ENCODE measurements around the gene WDR82. TPM values are rescaled to one million over a fixed set of nuclear protein-coding genes. Genes with fewer than 3 reads are reported as not detected.

Gene WDR82
- total and polyA plus RNA-seq, 2 donors from 2014 or later, result 20.9 to 75.8 TPM

DNA sequence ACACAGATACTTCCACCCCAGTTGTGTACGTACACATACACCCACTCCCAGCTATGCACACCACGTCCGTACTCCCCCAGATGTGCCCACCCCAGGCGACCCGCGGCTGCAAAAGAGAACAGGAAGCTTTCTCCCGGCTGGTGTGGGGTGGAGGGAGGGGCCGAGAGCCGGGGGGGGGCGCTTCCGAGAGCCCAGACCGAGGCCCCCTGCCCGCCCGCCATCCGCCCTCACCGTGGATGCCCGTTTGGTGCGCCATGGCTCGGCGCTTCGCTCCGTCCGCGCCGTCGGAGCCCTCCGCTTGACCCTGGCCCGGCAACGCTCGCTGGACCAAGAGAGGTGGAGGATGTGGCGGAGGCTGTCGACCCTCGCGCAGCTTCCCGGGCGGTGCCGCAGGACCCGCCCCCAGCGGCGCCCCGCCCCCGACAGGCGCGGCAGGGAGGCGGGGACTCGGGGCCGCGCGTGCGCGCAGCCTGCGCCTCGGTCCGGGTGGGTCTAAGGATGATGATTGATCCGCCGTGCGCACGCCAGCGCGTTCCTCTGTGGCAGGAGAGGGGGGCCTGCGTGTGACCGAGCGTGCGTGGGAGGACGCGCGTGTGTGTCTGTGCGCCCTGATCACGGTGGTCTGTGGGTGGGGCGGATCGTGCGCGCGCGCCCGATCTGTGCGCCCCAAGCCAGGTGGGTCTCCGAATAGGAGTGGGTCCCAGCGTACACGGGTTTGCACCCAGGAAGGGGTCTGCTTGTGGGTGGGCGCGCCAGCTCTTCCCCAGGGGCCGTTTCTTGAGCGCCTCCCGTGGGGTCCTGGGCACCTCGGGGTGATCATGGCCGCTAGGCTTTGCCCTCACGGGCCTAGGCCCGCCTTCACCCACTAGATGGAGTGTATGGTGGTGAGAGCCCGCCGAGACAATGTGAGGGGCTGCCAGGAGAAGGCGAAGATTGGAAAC lies 39.4 kb downstream of the WDR82 start, which contains the start of gene TWF2:
Gene TWF2, minus strand, starts transcription at position 398 of the 941 bp plus-strand sequence. Its CDS starts 142 bp downstream, at position 256.
- Histone ChIP-seq H3K9me3 (ENCODE audit: control insufficient read depth in 2 of 3, insufficient read depth in 1 of 3, low read length in 3 of 3) (no peaks in the 10 kb centered on the region), H3K27ac (ENCODE audit: low read depth in 2 of 2, low read length in 2 of 2) (peak within 1 kb of the TSS; percentile 87 to 89), H3K27me3 (ENCODE audit: control insufficient read depth, insufficient read depth, low read length) (no peaks in the 10 kb centered on the region), H3K9ac (ENCODE audit: low read length in 3 of 3) (peak within 1 kb of the TSS; percentile 54 to 89 (median 78)), H3K36me3 (ENCODE audit: control insufficient read depth in 2 of 3, insufficient read depth in 3 of 3, low read length in 3 of 3) (no peaks in the 10 kb centered on the region), H3K4me1 (ENCODE audit: control insufficient read depth in 2 of 3, insufficient read depth in 2 of 3, low read depth in 1 of 3, low read length in 3 of 3) (peaks cover 3 to 30% (median 13%) of the 10 kb centered on the region in 3 donors), H3K4me3 (ENCODE audit: low read length in 3 of 3) (peak within 1 kb of the TSS; percentile 93 to 97 (median 96))
- intact Hi-C loops (cut with DNase I), result no loop called here
- peak; percentile 83 to 94 (median 91) for DNase-seq
- TF ChIP-seq, protein P1, sequence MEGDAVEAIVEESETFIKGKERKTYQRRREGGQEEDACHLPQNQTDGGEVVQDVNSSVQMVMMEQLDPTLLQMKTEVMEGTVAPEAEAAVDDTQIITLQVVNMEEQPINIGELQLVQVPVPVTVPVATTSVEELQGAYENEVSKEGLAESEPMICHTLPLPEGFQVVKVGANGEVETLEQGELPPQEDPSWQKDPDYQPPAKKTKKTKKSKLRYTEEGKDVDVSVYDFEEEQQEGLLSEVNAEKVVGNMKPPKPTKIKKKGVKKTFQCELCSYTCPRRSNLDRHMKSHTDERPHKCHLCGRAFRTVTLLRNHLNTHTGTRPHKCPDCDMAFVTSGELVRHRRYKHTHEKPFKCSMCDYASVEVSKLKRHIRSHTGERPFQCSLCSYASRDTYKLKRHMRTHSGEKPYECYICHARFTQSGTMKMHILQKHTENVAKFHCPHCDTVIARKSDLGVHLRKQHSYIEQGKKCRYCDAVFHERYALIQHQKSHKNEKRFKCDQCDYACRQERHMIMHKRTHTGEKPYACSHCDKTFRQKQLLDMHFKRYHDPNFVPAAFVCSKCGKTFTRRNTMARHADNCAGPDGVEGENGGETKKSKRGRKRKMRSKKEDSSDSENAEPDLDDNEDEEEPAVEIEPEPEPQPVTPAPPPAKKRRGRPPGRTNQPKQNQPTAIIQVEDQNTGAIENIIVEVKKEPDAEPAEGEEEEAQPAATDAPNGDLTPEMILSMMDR (IDR thresholded peaks at IDR 0.05; ENCODE audit: borderline replicate concordance, extremely low read depth, insufficient read depth), result peak; percentile 27
- FAIRE-seq, result no peak

DNA sequence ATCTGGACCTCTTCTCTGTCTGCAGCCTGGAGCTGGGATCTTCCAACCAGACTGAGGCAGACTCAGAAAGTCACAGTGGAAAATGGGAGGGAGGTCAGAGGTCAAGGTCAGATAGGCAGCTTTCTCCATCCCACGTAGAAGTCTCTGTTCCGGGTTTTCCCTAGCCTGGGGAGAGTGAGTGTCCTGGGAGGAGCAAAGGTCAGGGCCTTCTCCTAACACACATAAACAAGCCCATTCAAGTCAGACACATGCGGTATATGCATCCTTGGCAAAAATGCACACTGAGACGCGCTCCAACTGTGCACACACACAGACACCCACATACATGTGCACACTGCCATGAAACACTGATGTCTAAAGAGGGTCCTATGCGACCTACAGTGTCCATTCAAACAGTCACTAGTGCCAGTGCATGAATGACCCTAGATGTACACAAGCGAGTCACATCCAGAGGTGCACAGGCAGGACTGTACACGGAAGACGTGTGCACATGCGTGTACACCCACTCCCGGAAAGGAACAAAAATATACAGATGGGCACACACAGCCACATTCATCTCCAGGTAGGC lies 40.2 kb downstream of the WDR82 start:
- intact Hi-C loops (cut with DNase I), result no loop called here
- Histone ChIP-seq H3K27ac (ENCODE audit: low read depth in 2 of 2, low read length in 2 of 2) (peak overlapping the region; percentile 86 to 87), H3K4me3 (ENCODE audit: low read length in 3 of 3) (peak overlapping the region; percentile 93 to 97 (median 96)), H3K36me3 (ENCODE audit: control insufficient read depth in 2 of 3, insufficient read depth in 3 of 3, low read length in 3 of 3) (no peaks in the 10 kb centered on the region), H3K4me1 (ENCODE audit: control insufficient read depth in 2 of 3, insufficient read depth in 2 of 3, low read depth in 1 of 3, low read length in 3 of 3) (peaks cover 3 to 30% (median 13%) of the 10 kb centered on the region in 3 donors), H3K9ac (ENCODE audit: low read length in 3 of 3) (peak overlapping the region; percentile 54 to 78 (median 73)), H3K27me3 (ENCODE audit: control insufficient read depth, insufficient read depth, low read length) (no peaks in the 10 kb centered on the region), H3K9me3 (ENCODE audit: control insufficient read depth in 2 of 3, insufficient read depth in 1 of 3, low read length in 3 of 3) (no peaks in the 10 kb centered on the region)
- DNase-seq (peak in 2 of 5 donors; percentile 17 to 67), FAIRE-seq (no peak)
- TF ChIP-seq, protein P1 (IDR thresholded peaks at IDR 0.05; ENCODE audit: borderline replicate concordance, extremely low read depth, insufficient read depth), result no peak

DNA sequence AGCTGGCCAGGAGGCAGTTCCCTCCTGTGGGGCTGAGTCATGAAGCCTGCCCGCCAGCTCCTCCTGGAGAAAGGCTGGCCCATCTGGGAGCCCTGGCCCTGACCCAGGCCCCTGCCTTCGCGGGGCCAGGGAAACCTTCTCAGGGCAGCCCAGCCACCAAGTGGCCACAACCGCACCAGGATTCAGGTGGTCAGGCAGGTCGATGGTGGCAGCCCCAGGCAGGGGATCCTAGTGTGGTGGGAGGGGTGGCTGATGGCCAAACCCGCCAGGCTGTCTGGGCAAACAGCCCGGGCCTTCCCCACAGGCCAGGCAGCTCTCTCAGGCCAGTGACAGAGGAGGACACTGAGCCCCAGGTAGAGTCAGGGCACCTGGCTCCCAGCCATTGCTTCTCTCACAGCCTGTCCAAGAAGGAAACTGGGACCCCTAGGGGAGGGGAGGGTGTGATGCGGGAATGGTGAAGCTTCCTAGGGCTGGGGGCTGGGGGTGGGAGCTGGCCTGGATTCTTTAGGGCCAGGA lies 40.7 kb downstream of the WDR82 start:
- Histone ChIP-seq H3K27me3 (ENCODE audit: control insufficient read depth, insufficient read depth, low read length) (no peaks in the 10 kb centered on the region), H3K4me1 (ENCODE audit: control insufficient read depth in 2 of 3, insufficient read depth in 2 of 3, low read depth in 1 of 3, low read length in 3 of 3) (peaks cover 3 to 30% (median 13%) of the 10 kb centered on the region in 3 donors), H3K9me3 (ENCODE audit: control insufficient read depth in 2 of 3, insufficient read depth in 1 of 3, low read length in 3 of 3) (no peaks in the 10 kb centered on the region), H3K36me3 (ENCODE audit: control insufficient read depth in 2 of 3, insufficient read depth in 3 of 3, low read length in 3 of 3) (no peaks in the 10 kb centered on the region), H3K9ac (ENCODE audit: low read length in 3 of 3) (peak overlapping the region in 1 of 3 donors; percentile 73), H3K4me3 (ENCODE audit: low read length in 3 of 3) (peak overlapping the region in 2 of 3 donors; percentile 93 to 97), H3K27ac (ENCODE audit: low read depth in 2 of 2, low read length in 2 of 2) (peak overlapping the region; percentile 86 to 87)
- DNase-seq (peak in 3 of 5 donors; percentile 26 to 91 (median 59)), FAIRE-seq (no peak)
- intact Hi-C loops (cut with DNase I), result no loop called here
- TF ChIP-seq, protein P1 (IDR thresholded peaks at IDR 0.05; ENCODE audit: borderline replicate concordance, extremely low read depth, insufficient read depth), result no peak

Measured in kidney (tissue), 14 donors.